HepG2 (cell line): ENCODE measurements around the gene YIF1B. TPM values are rescaled to one million over a fixed set of nuclear protein-coding genes. Genes with fewer than 3 reads are reported as not detected.

Source experiments
- ATAC-seq: fragments of 200-7000 bp; cut with Tn5 transposase; 3 replicates; pipeline ENCODE4 v1.9.1; 2020; ENCODE audit warnings: mild to moderate bottlenecking, moderate library complexity
- BruUV-seq: library from RNA; stranded (reverse); fragments of 400-500 nt; replicated peaks from 2 replicates; lab custom pipeline; 2021; lab: Mats Ljungman, UMichigan
- CTCF ChIA-PET: fragments of 300-600 bp; formaldehyde crosslinking; extraction: SDS; loops from one replicate; lab custom pipeline; 2021; ENCODE audit warnings: low total read pairs, inconsistent platforms, low intra/inter-chr PET ratio; lab: Yijun Ruan, JAX
- POLR2A ChIA-PET: fragments of 350-600 bp; sonication (Branson Sonifier 250); formaldehyde crosslinking; loops from one replicate; lab custom pipeline; 2020; ENCODE audit warnings: antibody characterized with exemption, inconsistent platforms; lab: Yijun Ruan, JAX
- DNase-seq: peaks from one replicate; pipeline ENCODE4 v3.0.0-alpha.2; 2015; ENCODE audit warnings: low spot score
- FAIRE-seq: peaks from 3 replicates; lab custom pipeline; 2011; peaks lifted over from hg19 to GRCh38; lab: Jason Lieb, UNC
- H2AFZ ChIP-seq: one replicate; pipeline ENCODE4 v1.6.1; 2011; ENCODE audit warnings: low read length, inconsistent platforms
- H3K27ac ChIP-seq: fragments of 300-600 bp; 3 replicates; pipeline ENCODE4 v1.8.0; 2011; ENCODE audit warnings: mixed run types, mild to moderate bottlenecking, mixed read lengths, low read length, inconsistent platforms; ENCODE audit not compliant: insufficient read depth; ENCODE audit errors: extremely low read length
- H3K27me3 ChIP-seq, 2 experiments: fragments of 200-600 bp in 1 of 2; 2 replicates in 1 of 2; 3 replicates in 1 of 2; pipeline versions ENCODE4 v1.6.0 to v1.8.0; 2011; ENCODE audit warnings: low read length in 2 of 2, mild to moderate bottlenecking in 2 of 2, moderate library complexity in 2 of 2, inconsistent platforms in 1 of 2; ENCODE audit not compliant: insufficient read depth in 2 of 2, control insufficient read depth in 1 of 2
- H3K36me3 ChIP-seq, 2 experiments: fragments of 200-600 bp in 1 of 2; replicated peaks in 1 of 2; 2 replicates in 1 of 2; 3 replicates in 1 of 2; pipeline versions ENCODE4 v1.5.1 to v1.8.0; 2011; ENCODE audit warnings: low read length in 2 of 2, inconsistent platforms in 1 of 2; ENCODE audit not compliant: insufficient read depth in 2 of 2, control insufficient read depth in 1 of 2
- H3K4me1 ChIP-seq: 2 replicates; pipeline ENCODE4 v1.5.1; 2012; ENCODE audit warnings: low read length, inconsistent platforms; ENCODE audit not compliant: insufficient read depth
- H3K4me2 ChIP-seq: 2 replicates; pipeline ENCODE4 v1.6.0; 2011; ENCODE audit warnings: low read depth, low read length, inconsistent platforms
- H3K4me3 ChIP-seq, 3 experiments: fragments of 200-600 bp in 1 of 3; sonication (generic), shearing (Covaris generic) in 1 of 3; replicated peaks in 1 of 3; 2 replicates each; pipeline ENCODE4 v1.5.1; 2011 to 2016; ENCODE audit warnings: low read length in 3 of 3, inconsistent platforms in 2 of 3, low read depth in 2 of 3, mild to moderate bottlenecking in 2 of 3, control low read depth in 1 of 3, mixed read lengths in 1 of 3; ENCODE audit not compliant: insufficient read depth in 1 of 3
- H3K79me2 ChIP-seq: one replicate; pipeline ENCODE4 v1.6.1; 2011; ENCODE audit warnings: low read length, inconsistent platforms; ENCODE audit not compliant: insufficient read depth
- H3K9ac ChIP-seq: 2 replicates; pipeline ENCODE4 v1.6.0; 2011; ENCODE audit warnings: mild to moderate bottlenecking, low read depth, low read length, inconsistent platforms; ENCODE audit not compliant: insufficient read depth
- H3K9me3 ChIP-seq: 2 replicates; pipeline ENCODE4 v1.5.1; 2012; ENCODE audit warnings: mild to moderate bottlenecking, low read length
- H4K20me1 ChIP-seq: 2 replicates; pipeline ENCODE4 v1.6.0; 2011; ENCODE audit warnings: inconsistent platforms, mild to moderate bottlenecking, low read length, moderate library complexity; ENCODE audit not compliant: insufficient read depth
- ARHGAP35 ChIP-seq: sonication (generic); formaldehyde crosslinking; IDR thresholded peaks from 2 replicates; pipeline ENCODE4 v1.9.0; 2022; ENCODE audit warnings: mild to moderate bottlenecking, inconsistent platforms, moderate library complexity, missing genetic modification reagents, borderline replicate concordance
- ATF1 ChIP-seq: IDR thresholded peaks from 2 replicates; pipeline ENCODE4 v1.6.1; 2016; ENCODE audit warnings: mild to moderate bottlenecking, control low read depth
- ATM ChIP-seq: fragments of 450-650 bp; IDR thresholded peaks from 2 replicates; pipeline ENCODE4 v1.7.1; 2017; ENCODE audit warnings: mild to moderate bottlenecking, borderline replicate concordance
- BRCA1 ChIP-seq: sonication (generic); formaldehyde crosslinking; IDR thresholded peaks from 2 replicates; pipeline ENCODE4 v1.4.0; 2020; ENCODE audit warnings: missing genetic modification reagents
- CCDC6 ChIP-seq: sonication (generic); formaldehyde crosslinking; IDR thresholded peaks from 2 replicates; pipeline ENCODE4 v1.8.1; 2022; ENCODE audit warnings: mild to moderate bottlenecking, missing genetic modification reagents, moderate library complexity
- HMGA1 ChIP-seq: sonication (generic); formaldehyde crosslinking; conservative IDR thresholded peaks from 2 replicates; pipeline ENCODE4 v1.4.0; 2020; ENCODE audit warnings: missing genetic modification reagents
- HOXA3 ChIP-seq: sonication (generic); formaldehyde crosslinking; IDR thresholded peaks from 2 replicates; pipeline ENCODE4 v1.5.0; 2020; ENCODE audit warnings: missing genetic modification reagents
- NONO ChIP-seq, 2 experiments: fragments of 450-650 bp in 1 of 2; sonication (generic) in 1 of 2; formaldehyde crosslinking in 1 of 2; IDR thresholded peaks in 1 of 2; conservative IDR thresholded peaks in 1 of 2; 2 replicates each; pipeline versions ENCODE4 v1.6.1 to v1.8.0; 2017 to 2022; ENCODE audit warnings: mild to moderate bottlenecking in 1 of 2, missing genetic modification reagents in 1 of 2, moderate library complexity in 1 of 2
- NR2C2 ChIP-seq: sonication (generic); formaldehyde crosslinking; IDR thresholded peaks from 2 replicates; pipeline ENCODE4 v1.4.0; 2020; ENCODE audit warnings: missing genetic modification reagents, mild to moderate bottlenecking, moderate library complexity, borderline replicate concordance
- XBP1 ChIP-seq: sonication (generic); formaldehyde crosslinking; IDR thresholded peaks from 2 replicates; pipeline ENCODE4 v1.5.0; 2020; ENCODE audit warnings: missing genetic modification reagents
- ZNF562 ChIP-seq: sonication (generic); formaldehyde crosslinking; IDR thresholded peaks from 2 replicates; pipeline ENCODE4 v1.8.0; 2022; ENCODE audit warnings: missing genetic modification reagents, borderline replicate concordance
- WGBS: methylation state at CpG from one replicate; pipeline ENCODE4 v1.1.6; 2017; ENCODE audit warnings: low lambda C conversion rate; 5-methylcytosine and 5-hydroxymethylcytosine counted together
- in situ Hi-C: cut with HindIII; loops from 2 replicates; pipeline ENCODE4 v1.10.0; 2017; ENCODE audit warnings: low pct_unique_long_range_greater_than_20kb; ENCODE audit not compliant: extremely low pct_ligation_motif_present
- intact Hi-C: fragments of 100-400 bp; cut with micrococcal nuclease; formaldehyde crosslinking; loops from one replicate; pipeline ENCODE4 v1.10.0; 2022; ENCODE audit not compliant: unreplicated experiment
- polyA plus RNA-seq, 8 experiments: library from polyadenylated mRNA; depleted of rRNA in 3 of 8; stranded (reverse) in 7 of 8; unstranded in 1 of 8; fragments of >200 nt; fragmentation: Illumina TruSeq in 4 of 8; extraction: Trizol in 4 of 8; gene quantifications; 2 replicates each; pipeline versions ENCODE4 v1.2.1 to v1.2.3, GENCODE V29; 2011 to 2016; ENCODE audit warnings: low read depth in 4 of 8, missing spikeins in 1 of 8, mixed read lengths in 1 of 8; ENCODE audit not compliant: insufficient read depth in 1 of 8
- total RNA-seq, 5 experiments: library from RNA; depleted of rRNA; stranded (reverse); fragments of >200 nt; fragmentation: Illumina TruSeq; extraction: Trizol; gene quantifications; 2 replicates each; pipeline ENCODE4 v1.2.3, GENCODE V29; 2016; ENCODE audit warnings: low read depth in 1 of 5
- TF ChIP-seq, protein P1 (sequence below): sonication (generic); formaldehyde crosslinking; IDR thresholded peaks from 2 replicates; pipeline ENCODE4 v1.4.0; 2020; ENCODE audit warnings: mild to moderate bottlenecking, missing genetic modification reagents
- TF ChIP-seq, protein P2 (sequence below): sonication (generic); formaldehyde crosslinking; IDR thresholded peaks from 2 replicates; pipeline ENCODE4 v1.9.0; 2022; ENCODE audit warnings: missing genetic modification reagents, mild to moderate bottlenecking, borderline replicate concordance
- TF ChIP-seq, protein P3 (sequence below): sonication (generic); formaldehyde crosslinking; IDR thresholded peaks from 2 replicates; pipeline ENCODE4 v1.4.0; 2020; ENCODE audit warnings: missing genetic modification reagents, mild to moderate bottlenecking, borderline replicate concordance
- TF ChIP-seq, protein P4 (sequence below): sonication (generic); formaldehyde crosslinking; IDR thresholded peaks from 2 replicates; pipeline ENCODE4 v1.8.0; 2022; ENCODE audit warnings: missing genetic modification reagents, mild to moderate bottlenecking, inconsistent platforms, borderline replicate concordance

Gene YIF1B
- total and polyA plus RNA-seq, 2 of the 13 experiments (the other 11 are each of a cell fraction or from before 2014, with no cell fraction given): 41.4 to 85.2 TPM

DNA sequence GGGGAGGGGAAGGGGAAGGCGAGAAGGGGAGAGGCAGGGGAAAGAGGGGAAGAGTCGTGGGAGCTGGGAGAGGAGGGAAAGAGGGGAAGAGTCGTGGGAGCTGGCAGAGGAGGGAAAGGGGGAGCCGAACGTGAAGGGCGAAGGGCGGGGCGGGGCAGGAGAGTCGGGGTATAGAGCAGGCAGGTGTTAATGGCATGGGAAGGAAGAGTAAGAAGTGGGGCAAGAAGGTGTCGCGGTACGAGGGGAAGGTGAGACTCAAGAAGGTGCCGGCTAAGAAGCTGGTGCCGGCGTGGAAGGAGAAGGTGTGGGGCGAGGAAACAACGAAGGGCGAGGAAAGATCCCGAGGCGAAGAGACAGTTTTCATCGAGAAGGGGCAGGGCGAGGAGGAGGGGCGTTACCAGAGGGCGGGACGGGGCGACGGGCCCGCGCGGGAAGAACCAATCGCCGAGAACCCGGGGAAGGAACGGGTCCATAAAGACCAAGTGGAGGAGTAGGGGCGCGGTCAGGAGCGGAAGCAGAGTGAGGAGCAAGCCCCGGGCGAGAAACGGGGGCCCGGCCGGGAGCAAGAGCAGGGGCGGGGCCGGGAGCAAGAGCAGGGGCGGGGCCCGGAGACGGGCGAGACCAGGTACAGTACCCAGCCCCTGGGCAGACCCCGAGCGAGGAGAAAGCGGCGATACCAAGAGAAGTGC, 20.3 kb upstream of the YIF1B start:
- Histone ChIP-seq H3K4me1 (peaks cover 10% of the 10 kb centered on the region), H3K27me3 (no peaks in the 10 kb centered on the region), H3K79me2 (no peaks in the 10 kb centered on the region), H3K4me3 (peak overlapping the region; percentile 74 to 85 (median 75)), H3K4me2 (peak overlapping the region; percentile 99), H4K20me1 (no peaks in the 10 kb centered on the region), H3K27ac (peak overlapping the region; percentile 42), H3K9me3 (no peaks in the 10 kb centered on the region), H3K9ac (peak overlapping the region; percentile 48), H2AFZ (peak overlapping the region; percentile 83), H3K36me3 (no peaks in the 10 kb centered on the region)
- BruUV-seq: no TSS peak
- in situ Hi-C loops (no loop called here), intact Hi-C loops (loop anchor here (1.0 to 2.0 kb wide), 2 partner anchors 38 to 101 kb away; partner anchors contain the start of gene PSMD8)
- CTCF ChIA-PET: interaction anchor here (3.5 to 4.0 kb wide), 2 partner anchors 91 to 102 kb away, joined by 27 to 62 read pairs; no protein-coding TSS in a partner anchor
- ATAC-seq: peak; percentile 89
- POLR2A ChIA-PET: interaction anchor here (2.1 kb wide), 1 partner anchor 38 kb away, joined by 25 read pairs; the partner anchor contains the start of gene PSMD8
- DNase-seq: peak; percentile 86
- WGBS: 1% methylated on average over 52 of the region's 52 CpGs
- FAIRE-seq: peak; percentile 4
- TF ChIP-seq, protein P1, sequence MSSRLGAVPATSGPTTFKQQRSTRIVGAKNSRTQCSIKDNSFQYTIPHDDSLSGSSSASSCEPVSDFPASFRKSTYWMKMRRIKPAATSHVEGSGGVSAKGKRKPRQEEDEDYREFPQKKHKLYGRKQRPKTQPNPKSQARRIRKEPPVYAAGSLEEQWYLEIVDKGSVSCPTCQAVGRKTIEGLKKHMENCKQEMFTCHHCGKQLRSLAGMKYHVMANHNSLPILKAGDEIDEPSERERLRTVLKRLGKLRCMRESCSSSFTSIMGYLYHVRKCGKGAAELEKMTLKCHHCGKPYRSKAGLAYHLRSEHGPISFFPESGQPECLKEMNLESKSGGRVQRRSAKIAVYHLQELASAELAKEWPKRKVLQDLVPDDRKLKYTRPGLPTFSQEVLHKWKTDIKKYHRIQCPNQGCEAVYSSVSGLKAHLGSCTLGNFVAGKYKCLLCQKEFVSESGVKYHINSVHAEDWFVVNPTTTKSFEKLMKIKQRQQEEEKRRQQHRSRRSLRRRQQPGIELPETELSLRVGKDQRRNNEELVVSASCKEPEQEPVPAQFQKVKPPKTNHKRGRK: peak; percentile 74
- no peak for TF ChIP-seq XBP1 (CRISPR knock-in tag)
- no peak for TF ChIP-seq ATF1 (CRISPR knock-in tag)
- TF ChIP-seq, protein P2, sequence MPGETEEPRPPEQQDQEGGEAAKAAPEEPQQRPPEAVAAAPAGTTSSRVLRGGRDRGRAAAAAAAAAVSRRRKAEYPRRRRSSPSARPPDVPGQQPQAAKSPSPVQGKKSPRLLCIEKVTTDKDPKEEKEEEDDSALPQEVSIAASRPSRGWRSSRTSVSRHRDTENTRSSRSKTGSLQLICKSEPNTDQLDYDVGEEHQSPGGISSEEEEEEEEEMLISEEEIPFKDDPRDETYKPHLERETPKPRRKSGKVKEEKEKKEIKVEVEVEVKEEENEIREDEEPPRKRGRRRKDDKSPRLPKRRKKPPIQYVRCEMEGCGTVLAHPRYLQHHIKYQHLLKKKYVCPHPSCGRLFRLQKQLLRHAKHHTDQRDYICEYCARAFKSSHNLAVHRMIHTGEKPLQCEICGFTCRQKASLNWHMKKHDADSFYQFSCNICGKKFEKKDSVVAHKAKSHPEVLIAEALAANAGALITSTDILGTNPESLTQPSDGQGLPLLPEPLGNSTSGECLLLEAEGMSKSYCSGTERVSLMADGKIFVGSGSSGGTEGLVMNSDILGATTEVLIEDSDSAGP (CRISPR knock-in tag): peak; percentile 46
- no peak for TF ChIP-seq BRCA1 (CRISPR knock-in tag)
- TF ChIP-seq, protein P3, sequence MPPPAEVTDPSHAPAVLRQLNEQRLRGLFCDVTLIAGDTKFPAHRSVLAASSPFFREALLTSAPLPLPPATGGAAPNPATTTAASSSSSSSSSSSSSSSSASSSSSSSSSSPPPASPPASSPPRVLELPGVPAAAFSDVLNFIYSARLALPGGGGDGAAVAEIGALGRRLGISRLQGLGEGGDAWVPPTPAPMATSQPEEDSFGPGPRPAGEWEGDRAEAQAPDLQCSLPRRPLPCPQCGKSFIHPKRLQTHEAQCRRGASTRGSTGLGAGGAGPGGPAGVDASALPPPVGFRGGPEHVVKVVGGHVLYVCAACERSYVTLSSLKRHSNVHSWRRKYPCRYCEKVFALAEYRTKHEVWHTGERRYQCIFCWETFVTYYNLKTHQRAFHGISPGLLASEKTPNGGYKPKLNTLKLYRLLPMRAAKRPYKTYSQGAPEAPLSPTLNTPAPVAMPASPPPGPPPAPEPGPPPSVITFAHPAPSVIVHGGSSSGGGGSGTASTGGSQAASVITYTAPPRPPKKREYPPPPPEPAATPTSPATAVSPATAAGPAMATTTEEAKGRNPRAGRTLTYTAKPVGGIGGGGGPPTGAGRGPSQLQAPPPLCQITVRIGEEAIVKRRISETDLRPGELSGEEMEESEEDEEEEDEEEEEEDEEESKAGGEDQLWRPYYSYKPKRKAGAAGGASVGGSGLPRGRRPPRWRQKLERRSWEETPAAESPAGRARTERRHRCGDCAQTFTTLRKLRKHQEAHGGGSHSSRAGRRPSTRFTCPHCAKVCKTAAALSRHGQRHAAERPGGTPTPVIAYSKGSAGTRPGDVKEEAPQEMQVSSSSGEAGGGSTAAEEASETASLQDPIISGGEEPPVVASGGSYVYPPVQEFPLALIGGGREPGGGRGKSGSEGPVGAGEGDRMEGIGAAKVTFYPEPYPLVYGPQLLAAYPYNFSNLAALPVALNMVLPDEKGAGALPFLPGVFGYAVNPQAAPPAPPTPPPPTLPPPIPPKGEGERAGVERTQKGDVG (CRISPR knock-in tag): no peak
- TF ChIP-seq ARHGAP35 (CRISPR knock-in tag): no peak
- 0 out of 2 replicates have a peak, but pooled peaks have one; percentile 10 for TF ChIP-seq NR2C2 (CRISPR knock-in tag)
- TF ChIP-seq CCDC6 (CRISPR knock-in tag): 0 out of 2 replicates have a peak, but pooled peaks have one; percentile 27
- no peak for TF ChIP-seq ZNF562
- TF ChIP-seq, protein P4, sequence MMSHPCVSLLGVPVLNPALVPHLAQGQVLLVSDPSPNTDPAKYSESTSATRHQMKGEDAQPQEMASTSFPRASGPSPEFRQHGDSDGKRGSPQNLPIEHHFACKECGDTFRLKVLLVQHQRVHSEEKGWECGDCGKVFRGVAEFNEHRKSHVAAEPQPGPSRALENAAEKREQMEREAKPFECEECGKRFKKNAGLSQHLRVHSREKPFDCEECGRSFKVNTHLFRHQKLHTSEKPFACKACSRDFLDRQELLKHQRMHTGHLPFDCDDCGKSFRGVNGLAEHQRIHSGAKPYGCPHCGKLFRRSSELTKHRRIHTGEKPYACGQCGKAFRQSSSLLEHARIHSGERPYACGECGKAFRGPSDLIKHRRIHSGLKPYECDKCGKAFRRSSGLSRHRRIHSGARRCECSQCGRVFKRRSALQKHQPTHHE (CRISPR knock-in tag): no peak
- no peak for TF ChIP-seq NONO (IDR thresholded peaks at IDR 0.05)
- peak; percentile 13; the same call in 1 of the 2 replicates for TF ChIP-seq NONO (CRISPR knock-in tag; conservative IDR thresholded peaks at IDR 0.05)
- TF ChIP-seq HMGA1: no peak
- TF ChIP-seq HOXA3 (CRISPR knock-in tag): peak; percentile 49; the same call in 1 of the 2 replicates
- TF ChIP-seq ATM: no peak
